Activated B cell treated with CpG ODN at 0.5 μM for 24 hours (primary cell): ENCODE results near the gene NDUFB7. TPM values are rescaled to one million over a fixed set of nuclear protein-coding genes. Genes with fewer than 3 reads are reported as not detected.

Experiments used
- ATAC-seq: fragments of 200-7000 bp; cut with Tn5 transposase; one replicate; pipeline ENCODE4 v1.10.0; 2021; ENCODE audit warnings: low read depth, mild to moderate bottlenecking, moderate library complexity
- CTCF ChIA-PET: fragments of 350-600 bp; sonication (Branson Sonifier 250); formaldehyde crosslinking; loops from one replicate; lab custom pipeline; 2021; ENCODE audit warnings: antibody characterized with exemption; lab: Charles Lee
- POLR2A ChIA-PET: fragments of 350-600 bp; sonication (Branson Sonifier 250); formaldehyde crosslinking; loops from one replicate; lab custom pipeline; 2021; ENCODE audit warnings: antibody characterized with exemption; lab: Charles Lee
- DNase-seq: peaks from one replicate; pipeline ENCODE4 v3.0.0; 2022
- H3K27ac Mint-ChIP-seq: one replicate; pipeline ENCODE4 v1.8.0; 2020; ENCODE audit warnings: mixed read lengths
- H3K27me3 Mint-ChIP-seq: one replicate; pipeline ENCODE4 v1.8.0; 2021; ENCODE audit warnings: mixed read lengths
- H3K36me3 Mint-ChIP-seq: one replicate; pipeline ENCODE4 v1.8.0; 2021; ENCODE audit warnings: low read depth, mixed read lengths
- H3K4me1 Mint-ChIP-seq: one replicate; pipeline ENCODE4 v1.8.0; 2021; ENCODE audit warnings: mixed read lengths
- H3K4me3 Mint-ChIP-seq: one replicate; pipeline ENCODE4 v1.8.0; 2020; ENCODE audit warnings: mild to moderate bottlenecking, mixed read lengths
- H3K9me3 Mint-ChIP-seq: one replicate; pipeline ENCODE4 v1.8.0; 2020; ENCODE audit warnings: mixed read lengths
- intact Hi-C: fragments of 100-400 bp; cut with micrococcal nuclease; formaldehyde crosslinking; loops from one replicate; pipeline ENCODE4 v1.15.1; 2024
- total RNA-seq: library from RNA; stranded (reverse); gene quantifications from 2 replicates; pipeline ENCODE4 v1.2.3, GENCODE V29; 2022
- TF ChIP-seq, protein P1 (sequence below): fragments of 200-600 bp; IDR thresholded peaks from one replicate; pipeline ENCODE4 v1.8.0; 2022; ENCODE audit warnings: antibody characterized with exemption, mild to moderate bottlenecking

Gene NDUFB7
- total RNA-seq, 1 donor from 2014 or later: 108 TPM

DNA sequence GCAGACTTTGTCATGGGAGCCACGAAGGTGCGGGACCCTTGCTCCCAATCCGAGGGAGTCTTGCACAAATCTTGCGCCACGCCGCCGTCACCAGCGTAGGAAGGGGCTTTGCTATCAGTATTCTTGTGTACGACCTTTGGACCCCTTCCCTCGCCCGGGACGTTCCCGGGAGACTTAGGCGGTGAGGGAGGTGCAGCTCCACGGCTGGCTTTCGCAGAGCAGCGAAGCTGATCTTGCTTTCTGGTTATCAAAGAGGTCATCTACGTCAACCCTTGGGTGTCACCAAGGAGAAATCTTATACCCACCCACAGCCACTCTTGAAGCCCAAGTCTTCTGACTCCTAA is 41.9 kb downstream of the NDUFB7 start:
- POLR2A ChIA-PET: interaction anchor here (1.0 to 2.5 kb wide), 2 partner anchors 12 to 27 kb away, joined by 4 to 31 read pairs; partner anchors contain the start of gene DNAJB1

DNA sequence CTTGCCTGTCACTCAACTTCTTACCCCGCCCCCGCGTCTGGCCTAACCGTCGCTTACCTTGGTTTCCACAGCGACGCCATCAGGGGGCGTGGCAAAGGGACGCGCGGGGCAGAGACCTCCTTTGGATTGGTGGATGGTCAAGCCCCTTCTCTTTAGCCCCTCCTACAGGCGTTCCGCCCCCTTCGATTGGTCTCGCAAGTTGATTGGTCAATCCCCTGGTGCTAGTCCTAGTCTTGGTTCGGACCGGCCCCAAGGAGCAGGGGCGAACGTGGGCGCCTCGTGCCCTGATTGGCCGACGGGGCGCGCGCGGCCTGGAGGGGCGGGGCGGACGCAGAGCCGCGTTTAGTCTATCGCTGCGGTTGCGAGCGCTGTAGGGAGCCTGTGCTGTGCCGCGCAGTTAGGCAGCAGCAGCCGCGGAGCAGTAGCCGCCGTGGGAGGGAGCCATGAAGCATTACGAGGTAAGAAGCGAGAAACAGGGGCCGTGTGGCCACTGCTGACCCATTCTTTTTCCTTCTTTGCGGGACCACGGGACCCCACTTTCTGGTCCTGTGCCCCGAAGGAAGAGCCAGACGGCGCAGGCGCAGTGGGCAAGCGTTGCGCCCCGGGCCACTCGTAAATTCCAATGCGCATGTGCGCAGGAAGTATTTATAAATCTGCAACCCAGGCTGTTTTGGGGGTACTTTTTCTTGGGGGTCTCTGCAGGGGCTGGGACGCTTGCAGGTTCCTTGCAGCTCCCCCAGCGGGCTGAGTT is 42.4 kb downstream of the NDUFB7 start, which contains the start of gene TECR:
Gene TECR (plus strand): TSS at position 341 of the 751 bp plus-strand sequence. CDS start 103 bp downstream, at position 444.
- peaks cover 31% of the 10 kb centered on the region for H3K4me1 Mint-ChIP-seq
- intact Hi-C loops: loop anchor here (1.0 to 2.0 kb wide), 6 partner anchors 11 to 1425 kb away; partner anchors contain the start of genes ASF1B, DNAJB1, NDUFB7 and ZNF333
- H3K27me3 Mint-ChIP-seq: no peaks in the 10 kb centered on the region
- DNase-seq: peak; percentile 99
- ATAC-seq: peak; percentile 96
- TF ChIP-seq, protein P1, sequence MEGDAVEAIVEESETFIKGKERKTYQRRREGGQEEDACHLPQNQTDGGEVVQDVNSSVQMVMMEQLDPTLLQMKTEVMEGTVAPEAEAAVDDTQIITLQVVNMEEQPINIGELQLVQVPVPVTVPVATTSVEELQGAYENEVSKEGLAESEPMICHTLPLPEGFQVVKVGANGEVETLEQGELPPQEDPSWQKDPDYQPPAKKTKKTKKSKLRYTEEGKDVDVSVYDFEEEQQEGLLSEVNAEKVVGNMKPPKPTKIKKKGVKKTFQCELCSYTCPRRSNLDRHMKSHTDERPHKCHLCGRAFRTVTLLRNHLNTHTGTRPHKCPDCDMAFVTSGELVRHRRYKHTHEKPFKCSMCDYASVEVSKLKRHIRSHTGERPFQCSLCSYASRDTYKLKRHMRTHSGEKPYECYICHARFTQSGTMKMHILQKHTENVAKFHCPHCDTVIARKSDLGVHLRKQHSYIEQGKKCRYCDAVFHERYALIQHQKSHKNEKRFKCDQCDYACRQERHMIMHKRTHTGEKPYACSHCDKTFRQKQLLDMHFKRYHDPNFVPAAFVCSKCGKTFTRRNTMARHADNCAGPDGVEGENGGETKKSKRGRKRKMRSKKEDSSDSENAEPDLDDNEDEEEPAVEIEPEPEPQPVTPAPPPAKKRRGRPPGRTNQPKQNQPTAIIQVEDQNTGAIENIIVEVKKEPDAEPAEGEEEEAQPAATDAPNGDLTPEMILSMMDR: no peak
- H3K4me3 Mint-ChIP-seq: peak within 1 kb of the TSS; percentile 95
- H3K36me3 Mint-ChIP-seq: peaks cover 6% of the 10 kb centered on the region
- ChIA-PET POLR2A (interaction anchor here (0.5 to 2.5 kb wide), 5 partner anchors 11 to 1880 kb away, joined by 3 to 31 read pairs (median 5); partner anchors contain the start of gene DNAJB1), CTCF (no interaction called here)
- H3K27ac Mint-ChIP-seq: peak within 1 kb of the TSS; percentile 96
- H3K9me3 Mint-ChIP-seq: no peaks in the 10 kb centered on the region

More for the DNA sequence above, 41.9 kb downstream of the NDUFB7 start:
- TF ChIP-seq, protein P1: no peak
- Mint-ChIP-seq H3K36me3 (peaks cover 8% of the 10 kb centered on the region), H3K4me1 (peaks cover 31% of the 10 kb centered on the region), H3K4me3 (peak overlapping the region; percentile 95), H3K27ac (peak overlapping the region; percentile 96), H3K9me3 (no peaks in the 10 kb centered on the region), H3K27me3 (no peaks in the 10 kb centered on the region)
- intact Hi-C loops: no loop called here
- ATAC-seq (no peak), DNase-seq (no peak)
- CTCF ChIA-PET: no interaction called here

DNA sequence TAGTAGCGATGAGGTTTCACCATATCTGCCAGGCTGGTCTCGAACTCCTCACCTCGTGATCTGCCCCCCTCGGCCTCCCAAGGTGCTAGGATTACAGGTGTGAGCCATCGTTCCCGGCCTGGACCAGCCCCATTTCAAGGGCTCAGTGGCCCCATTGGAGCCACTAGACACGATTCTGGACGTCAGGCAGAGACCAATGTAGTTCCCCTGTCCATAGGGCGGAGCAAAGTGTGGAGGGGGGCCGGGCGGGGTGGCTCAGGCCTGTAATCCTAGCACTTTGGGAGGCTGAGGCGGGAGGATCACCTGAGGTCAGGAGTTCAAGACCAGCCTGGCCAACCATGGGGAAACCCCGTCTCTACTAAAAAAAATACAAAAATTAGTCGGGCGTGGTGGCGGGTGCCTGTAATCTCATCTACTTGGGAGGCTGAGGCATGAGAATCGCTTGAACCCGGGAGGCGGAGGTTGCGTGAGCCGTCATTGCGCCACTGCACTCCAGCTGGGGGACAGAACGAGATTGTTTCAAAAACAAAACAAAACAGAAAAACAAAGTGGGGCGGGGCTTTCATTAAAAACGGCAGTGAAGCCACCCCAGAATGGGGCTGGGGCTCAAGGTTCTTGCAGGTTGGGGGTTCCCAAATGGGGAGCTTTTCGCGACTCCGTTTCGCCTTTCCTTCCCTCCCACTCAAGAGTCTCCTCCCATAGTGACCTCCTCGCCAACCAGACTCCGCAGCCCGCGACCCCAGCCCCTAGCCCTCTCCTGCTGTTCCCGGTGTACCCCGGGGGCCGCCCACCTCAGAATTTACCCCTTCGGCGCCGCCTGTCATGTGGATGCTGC is 43.2 kb downstream of the NDUFB7 start:
- Mint-ChIP-seq H3K4me3 (peak overlapping the region; percentile 95), H3K36me3 (peaks cover 6% of the 10 kb centered on the region), H3K27me3 (no peaks in the 10 kb centered on the region), H3K27ac (peak overlapping the region; percentile 96), H3K4me1 (peaks cover 34% of the 10 kb centered on the region), H3K9me3 (no peaks in the 10 kb centered on the region)
- no peak for ATAC-seq
- POLR2A ChIA-PET: interaction anchor here (0.5 to 2.5 kb wide), 5 partner anchors 10 to 1881 kb away, joined by 3 to 31 read pairs (median 6); partner anchors contain the start of gene DNAJB1
- no peak for DNase-seq
- TF ChIP-seq, protein P1: no peak
- CTCF ChIA-PET: no interaction called here
- intact Hi-C loops: loop anchor here (1.0 to 2.0 kb wide), 6 partner anchors 10 to 1424 kb away; partner anchors contain the start of genes ASF1B, DNAJB1, NDUFB7 and ZNF333

DNA sequence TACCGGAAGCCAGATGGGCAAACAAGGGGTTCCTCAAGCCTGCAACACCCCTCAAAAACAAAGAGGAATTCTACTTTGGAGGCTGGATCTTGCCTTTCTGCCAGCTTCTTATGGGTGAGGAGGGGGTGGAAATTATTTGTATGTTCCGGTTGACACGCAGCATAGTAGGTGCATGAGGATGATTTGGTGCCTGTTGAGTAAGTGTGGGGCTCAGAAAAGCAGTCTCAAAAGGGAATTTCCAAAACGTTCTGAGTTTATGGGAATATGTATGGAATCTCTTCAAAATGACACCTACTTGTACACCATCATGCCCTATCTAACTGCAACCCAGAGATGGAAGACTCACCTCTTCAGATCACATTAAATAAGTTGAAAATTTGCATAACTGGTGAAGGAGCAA is 45.4 kb downstream of the NDUFB7 start:
- intact Hi-C loops: no loop called here
- H3K36me3 Mint-ChIP-seq: peaks cover 2% of the 10 kb centered on the region
- no peaks in the 10 kb centered on the region for H3K9me3 Mint-ChIP-seq
- H3K27me3 Mint-ChIP-seq: no peaks in the 10 kb centered on the region
- no peak overlapping the region for H3K4me3 Mint-ChIP-seq
- POLR2A ChIA-PET: interaction anchor here (0.5 kb wide), 1 partner anchor 210 kb away, joined by 3 read pairs; no protein-coding TSS in a partner anchor
- CTCF ChIA-PET: no interaction called here
- H3K4me1 Mint-ChIP-seq: peaks cover 47% of the 10 kb centered on the region
- TF ChIP-seq, protein P1: no peak
- DNase-seq: no peak
- no peak for ATAC-seq
- no peak overlapping the region for H3K27ac Mint-ChIP-seq
